Stimulated activated CD4-positive, alpha-beta T cell treated with anti-CD3 and anti-CD28 coated beads, Interleukin-12 subunit alpha, Interleukin-12 subunit beta, amount 100 ng/mL, for 24 hours (primary cell): ENCODE results near the gene FAM193B.
"Not testable (repeated sequence)": the region's sequence is repeated elsewhere in the genome, so short reads cannot be mapped to it uniquely, and the experiment has no call there.

Experiments used
- DNase-seq, 2 experiments: peaks; one replicate each; pipeline ENCODE4 v3.0.0-alpha.2; 2020; ENCODE audit warnings: low read depth in 2 of 2

Gene FAM193B

GRCh38 chr5:177537389-177538361, 16.7 kb downstream of the FAM193B start:
- no peak for DNase-seq

- DNase-seq = no peak
Measured at GRCh38 chr5:177536386-177536785, 18.0 kb downstream of the FAM193B start.

GRCh38 chr5:177535125-177535524, 19.2 kb downstream of the FAM193B start:
- DNase-seq = no peak

GRCh38 chr5:177534433-177534832, 19.9 kb downstream of the FAM193B start:
- not testable (repeated sequence) for DNase-seq

GRCh38 chr5:177531209-177531940, 23.0 kb downstream of the FAM193B start:
- no peak for DNase-seq

- DNase-seq = no peak
Measured at GRCh38 chr5:177530638-177531037, 23.7 kb downstream of the FAM193B start.

GRCh38 chr5:177529247-177530203, 24.8 kb downstream of the FAM193B start:
- DNase-seq = no peak

- no peak for DNase-seq
Measured at GRCh38 chr5:177528631-177529030, 25.7 kb downstream of the FAM193B start.

GRCh38 chr5:177527595-177527994, 26.8 kb downstream of the FAM193B start:
- DNase-seq = no peak

- no peak for DNase-seq
Measured at GRCh38 chr5:177526791-177527190, 27.6 kb downstream of the FAM193B start.

- DNase-seq = no peak
Measured at GRCh38 chr5:177526191-177526590, 28.2 kb downstream of the FAM193B start.

- DNase-seq = no peak
Measured at GRCh38 chr5:177524941-177525655, 29.3 kb downstream of the FAM193B start.

GRCh38 chr5:177524539-177524900, 29.8 kb downstream of the FAM193B start:
- DNase-seq = no peak

- DNase-seq = no peak
Measured at GRCh38 chr5:177523711-177524538, 30.4 kb downstream of the FAM193B start.

GRCh38 chr5:177520916-177521513, 33.3 kb downstream of the FAM193B start:
- no peak for DNase-seq

GRCh38 chr5:177520271-177520670, 34.1 kb downstream of the FAM193B start:
- no peak for DNase-seq

GRCh38 chr5:177519463-177520235, 34.7 kb downstream of the FAM193B start:
- DNase-seq = no peak

GRCh38 chr5:177516601-177517568, 37.5 kb downstream of the FAM193B start, which contains the start of gene DDX41:
Gene DDX41 (minus strand): TSS chr5:177516961. CDS start chr5:177516945, 16 bp downstream.
- DNase-seq = peak; percentile 89 to 94
